Measurements from ENCODE around the gene GPR78.
"Not testable (repeated sequence)": the region's sequence is repeated elsewhere in the genome, so short reads cannot be mapped to it uniquely, and the experiment has no call there.

The GPR78 gene

GRCh38 chr4:8568068-8568668 lies 12.0 kb upstream of the GPR78 start:
- Mint-ChIP-seq H3K36me3 (no peaks in the 10 kb centered on the region), H3K9me3 (no peaks in the 10 kb centered on the region), H3K27ac (no peak overlapping the region), H3K4me3 (no peak overlapping the region), H3K4me1 (no peaks in the 10 kb centered on the region), H3K27me3 (no peaks in the 10 kb centered on the region)
- DNase-seq (ENCODE audit: low spot score in 2 of 2) (no peak), ATAC-seq (ENCODE audit: low read depth) (no peak)

DNA sequence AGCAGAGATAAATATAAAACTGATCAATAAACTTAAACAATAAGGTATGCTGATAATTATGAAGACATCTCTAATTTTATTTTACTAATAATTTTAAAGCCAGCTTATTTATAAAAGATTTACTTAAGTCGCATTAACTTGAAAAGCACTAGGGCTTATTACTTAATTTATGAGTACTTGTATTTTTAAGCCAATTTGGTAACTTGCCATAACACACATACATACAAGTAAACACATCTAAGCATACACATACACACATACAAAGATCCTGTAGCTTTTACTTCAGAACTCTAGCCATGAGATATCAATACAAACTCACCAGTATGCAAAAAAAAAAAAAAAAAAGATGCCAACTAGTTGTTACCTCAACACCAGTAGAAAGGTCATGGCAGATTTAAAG lies 10.0 kb upstream of the GPR78 start:
- H3K4me1 Mint-ChIP-seq, result no peaks in the 10 kb centered on the region
- no peak for ATAC-seq (ENCODE audit: low read depth)
- H3K4me3 Mint-ChIP-seq, result no peak overlapping the region
- H3K27me3 Mint-ChIP-seq, result no peaks in the 10 kb centered on the region
- H3K27ac Mint-ChIP-seq, result no peak overlapping the region
- H3K9me3 Mint-ChIP-seq, result no peaks in the 10 kb centered on the region
- DNase-seq (ENCODE audit: low spot score in 2 of 2), result no peak
- no peaks in the 10 kb centered on the region for H3K36me3 Mint-ChIP-seq

DNA sequence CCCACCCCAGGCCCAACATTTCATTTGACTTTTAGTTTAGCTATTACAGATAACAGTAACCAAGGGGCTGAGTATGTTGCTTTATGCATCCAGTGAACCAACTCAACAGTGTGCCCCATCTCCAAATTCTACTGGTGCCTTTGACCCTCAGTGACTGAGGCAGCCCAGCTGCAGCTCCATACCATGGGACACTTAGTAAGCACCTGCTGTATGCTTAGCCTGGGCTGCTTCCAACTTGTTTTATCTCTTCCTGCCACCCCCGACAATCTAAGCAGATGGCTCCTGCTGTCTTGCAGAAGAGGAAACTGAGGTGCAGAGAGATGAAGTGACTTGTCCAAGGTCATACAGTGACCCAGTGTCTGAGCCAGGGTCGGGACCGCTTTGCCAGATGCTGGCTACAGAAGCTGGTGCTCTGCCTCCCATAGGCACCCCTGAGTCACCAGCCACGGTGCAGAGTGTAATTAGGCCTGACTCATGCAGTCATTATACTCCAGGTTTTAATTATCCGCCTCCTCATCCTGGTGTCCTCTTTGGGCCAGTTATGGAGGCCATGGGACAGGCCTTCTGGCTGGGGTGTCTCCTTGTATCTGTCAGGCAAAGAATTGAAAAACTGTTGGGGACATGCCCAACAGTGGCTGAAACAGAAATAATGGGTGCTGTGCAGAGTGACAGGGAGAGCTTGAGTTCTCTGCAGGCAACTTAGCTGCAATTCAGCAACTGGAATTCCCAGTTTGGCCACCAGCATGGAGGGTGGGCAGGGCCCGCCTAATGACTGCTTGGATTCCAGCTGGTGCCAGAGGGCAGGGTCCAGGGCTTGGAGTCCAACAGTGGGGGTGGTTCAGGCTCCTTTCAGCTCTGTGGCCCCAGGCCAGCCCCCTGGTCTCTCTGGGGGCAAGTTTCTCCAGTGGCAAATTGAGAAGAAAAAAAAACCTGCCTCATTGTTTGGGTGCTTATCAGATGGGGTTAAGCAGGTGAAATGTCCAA lies 8.2 kb upstream of the GPR78 start:
- Mint-ChIP-seq H3K27ac (no peak overlapping the region), H3K9me3 (no peaks in the 10 kb centered on the region), H3K4me3 (no peak overlapping the region), H3K4me1 (no peaks in the 10 kb centered on the region), H3K36me3 (no peaks in the 10 kb centered on the region), H3K27me3 (peaks cover 3% of the 10 kb centered on the region)
- no peak for ATAC-seq (ENCODE audit: low read depth)
- no peak for DNase-seq (ENCODE audit: low spot score in 2 of 2)

DNA sequence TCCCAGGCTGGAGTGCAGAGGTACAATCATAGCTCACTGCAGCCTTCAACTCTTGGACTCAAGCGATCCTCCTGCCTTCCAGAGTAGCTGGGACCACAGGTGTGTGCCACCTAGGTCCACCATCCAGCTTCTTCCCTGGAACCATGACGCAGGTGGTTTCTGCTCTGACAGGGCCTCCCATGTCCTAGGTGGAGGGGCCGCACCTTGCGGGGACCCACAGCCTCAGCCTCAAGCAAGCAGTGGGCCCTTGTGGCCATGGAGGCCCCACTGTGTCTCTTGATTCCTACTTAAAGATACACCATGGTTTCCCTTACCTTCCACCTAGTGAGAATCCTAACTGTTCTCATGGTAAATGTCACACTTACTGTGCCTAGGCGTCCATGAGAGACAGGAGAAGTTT lies 6.9 kb upstream of the GPR78 start:
- H3K4me1 Mint-ChIP-seq, result no peaks in the 10 kb centered on the region
- no peaks in the 10 kb centered on the region for H3K36me3 Mint-ChIP-seq
- peaks cover 6% of the 10 kb centered on the region for H3K27me3 Mint-ChIP-seq
- ATAC-seq (ENCODE audit: low read depth) (no peak), DNase-seq (ENCODE audit: low spot score in 2 of 2) (no peak)
- H3K27ac Mint-ChIP-seq, result no peak overlapping the region
- no peaks in the 10 kb centered on the region for H3K9me3 Mint-ChIP-seq
- H3K4me3 Mint-ChIP-seq, result no peak overlapping the region

- Mint-ChIP-seq H3K4me3 (no peak overlapping the region), H3K9me3 (no peaks in the 10 kb centered on the region), H3K4me1 (no peaks in the 10 kb centered on the region), H3K27ac (no peak overlapping the region), H3K27me3 (peaks cover 6% of the 10 kb centered on the region), H3K36me3 (no peaks in the 10 kb centered on the region)
- DNase-seq (ENCODE audit: low spot score in 2 of 2) (no peak), ATAC-seq (ENCODE audit: low read depth) (no peak)
Measured at GRCh38 chr4:8574796-8575370, 5.3 kb upstream of the GPR78 start.

GRCh38 chr4:8575457-8575856 lies 4.7 kb upstream of the GPR78 start:
- Mint-ChIP-seq H3K27me3 (peaks cover 8% of the 10 kb centered on the region), H3K4me3 (no peak overlapping the region)
- ATAC-seq (ENCODE audit: low read depth), result no peak

GRCh38 chr4:8576591-8576990 lies 3.6 kb upstream of the GPR78 start:
- H3K27me3 Mint-ChIP-seq; H3K36me3 Mint-ChIP-seq; DNase-seq (ENCODE audit: low spot score in 2 of 2); ATAC-seq (ENCODE audit: low read depth); H3K4me3 Mint-ChIP-seq; H3K9me3 Mint-ChIP-seq; H3K27ac Mint-ChIP-seq; H3K4me1 Mint-ChIP-seq: not testable (repeated sequence)

More at GRCh38 chr4:8575457-8575856, 4.7 kb upstream of the GPR78 start:
- H3K36me3 Mint-ChIP-seq, result no peaks in the 10 kb centered on the region
- no peaks in the 10 kb centered on the region for H3K9me3 Mint-ChIP-seq
- no peaks in the 10 kb centered on the region for H3K4me1 Mint-ChIP-seq
- no peak overlapping the region for H3K27ac Mint-ChIP-seq
- DNase-seq (ENCODE audit: low spot score in 2 of 2), result no peak

DNA sequence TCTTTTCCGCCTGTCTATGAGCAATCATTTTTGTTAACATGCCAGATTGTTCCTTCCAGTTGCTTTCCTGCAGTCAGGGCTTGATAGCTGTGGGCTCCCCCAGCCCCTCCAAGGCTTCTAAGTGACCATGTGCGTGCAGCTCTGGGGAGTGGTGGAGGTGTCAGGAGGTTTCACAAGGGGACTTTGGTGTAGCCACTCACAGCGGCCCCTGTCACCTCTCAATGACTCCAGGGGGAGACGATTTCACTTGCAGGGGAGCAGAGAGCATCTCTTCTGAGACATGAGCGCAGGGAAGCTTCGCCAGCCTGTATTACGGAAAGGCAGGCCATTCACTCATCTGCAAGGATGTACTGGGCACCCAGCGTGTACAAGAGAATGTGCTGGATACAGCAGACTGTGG lies 3.1 kb upstream of the GPR78 start:
- Mint-ChIP-seq H3K36me3 (no peaks in the 10 kb centered on the region), H3K4me1 (no peaks in the 10 kb centered on the region), H3K9me3 (no peaks in the 10 kb centered on the region), H3K4me3 (no peak overlapping the region), H3K27ac (no peak overlapping the region), H3K27me3 (peaks cover 8% of the 10 kb centered on the region)
- ATAC-seq (ENCODE audit: low read depth), result no peak
- DNase-seq (ENCODE audit: low spot score in 2 of 2), result no peak

GRCh38 chr4:8577972-8578371 lies 2.2 kb upstream of the GPR78 start:
- Mint-ChIP-seq H3K27ac (no peak overlapping the region), H3K27me3 (peaks cover 8% of the 10 kb centered on the region), H3K4me1 (no peaks in the 10 kb centered on the region), H3K9me3 (no peaks in the 10 kb centered on the region), H3K36me3 (no peaks in the 10 kb centered on the region), H3K4me3 (no peak overlapping the region)
- no peak for ATAC-seq (ENCODE audit: low read depth)
- DNase-seq (ENCODE audit: low spot score in 2 of 2), result no peak

DNA sequence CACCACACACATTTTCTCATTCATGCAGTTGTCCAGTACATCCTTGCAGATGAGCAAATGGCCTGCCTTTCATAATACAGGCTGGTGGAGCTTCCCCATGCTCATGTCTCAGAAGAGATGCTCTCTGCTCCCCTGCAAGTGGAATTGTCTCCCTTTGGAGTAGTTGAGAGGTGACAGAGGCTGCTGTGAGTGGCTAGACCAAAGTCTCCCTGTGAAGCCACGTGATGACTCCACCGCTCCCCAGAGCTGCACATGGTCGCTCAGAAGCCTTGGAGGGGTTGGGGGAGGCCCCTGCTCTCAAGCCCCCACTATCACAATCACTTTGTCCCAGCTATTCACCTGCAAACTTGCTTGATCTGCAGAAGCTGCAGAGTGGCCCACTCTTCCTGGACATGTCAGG lies 1.5 kb upstream of the GPR78 start:
- Mint-ChIP-seq H3K9me3 (no peaks in the 10 kb centered on the region), H3K27me3 (peaks cover 8% of the 10 kb centered on the region), H3K4me3 (no peak overlapping the region), H3K27ac (no peak overlapping the region), H3K36me3 (no peaks in the 10 kb centered on the region), H3K4me1 (no peaks in the 10 kb centered on the region)
- no peak for DNase-seq (ENCODE audit: low spot score in 2 of 2)
- ATAC-seq (ENCODE audit: low read depth), result no peak

DNA sequence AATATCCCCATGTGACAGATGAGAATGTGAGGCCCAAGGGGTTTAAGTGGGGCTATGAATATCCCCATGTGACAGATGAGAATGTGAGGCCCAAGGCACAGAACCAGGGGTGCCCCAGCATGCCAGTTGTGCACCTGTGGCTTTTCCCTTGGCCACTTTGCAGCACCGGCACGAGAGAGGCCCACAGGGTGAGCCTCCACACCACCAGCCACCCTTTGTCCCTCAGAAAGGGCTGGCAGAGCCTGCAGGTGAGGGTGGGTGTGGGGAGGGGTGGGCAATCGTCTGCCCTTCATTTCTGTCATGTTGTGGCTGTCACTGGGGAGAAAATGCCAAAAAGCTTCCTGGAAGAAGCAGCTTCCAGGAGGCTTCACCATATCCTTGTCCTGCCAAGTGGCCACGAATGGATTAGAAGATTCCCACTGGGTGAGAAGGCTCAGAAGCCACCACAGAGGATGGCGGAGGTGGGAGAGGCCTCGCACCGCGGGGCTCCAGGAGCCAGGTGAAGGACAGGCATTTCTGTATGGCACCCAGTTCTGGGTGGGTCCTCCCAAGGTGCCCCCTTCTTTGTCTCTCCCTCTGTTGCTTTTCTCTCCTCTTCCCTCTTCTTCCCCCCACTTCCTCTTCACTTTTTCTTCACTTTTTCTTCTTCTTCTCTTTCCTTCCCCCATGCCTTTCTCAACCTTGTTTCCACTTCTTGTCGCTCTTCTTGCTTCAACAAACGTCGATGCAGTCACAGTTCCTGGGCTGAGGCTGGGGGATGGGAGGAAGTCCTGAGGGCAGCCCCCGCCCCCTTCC lies 469 bp upstream of the GPR78 start:
- no peak overlapping the region for H3K27ac Mint-ChIP-seq
- H3K27me3 Mint-ChIP-seq, result peaks cover 10% of the 10 kb centered on the region
- no peak overlapping the region for H3K4me3 Mint-ChIP-seq
- ATAC-seq (ENCODE audit: low read depth) (no peak), DNase-seq (ENCODE audit: low spot score in 2 of 2) (no peak)
- no peaks in the 10 kb centered on the region for H3K36me3 Mint-ChIP-seq
- no peaks in the 10 kb centered on the region for H3K4me1 Mint-ChIP-seq
- H3K9me3 Mint-ChIP-seq, result no peaks in the 10 kb centered on the region

- H3K27ac Mint-ChIP-seq, result no peak overlapping the region
- H3K4me1 Mint-ChIP-seq, result no peaks in the 10 kb centered on the region
- no peak overlapping the region for H3K4me3 Mint-ChIP-seq
- H3K36me3 Mint-ChIP-seq, result no peaks in the 10 kb centered on the region
- ATAC-seq (ENCODE audit: low read depth) (no peak), DNase-seq (ENCODE audit: low spot score in 2 of 2) (no peak)
- no peaks in the 10 kb centered on the region for H3K9me3 Mint-ChIP-seq
- H3K27me3 Mint-ChIP-seq, result peaks cover 10% of the 10 kb centered on the region
Measured at GRCh38 chr4:8581094-8581861, 1.1 kb downstream of the GPR78 start.

DNA sequence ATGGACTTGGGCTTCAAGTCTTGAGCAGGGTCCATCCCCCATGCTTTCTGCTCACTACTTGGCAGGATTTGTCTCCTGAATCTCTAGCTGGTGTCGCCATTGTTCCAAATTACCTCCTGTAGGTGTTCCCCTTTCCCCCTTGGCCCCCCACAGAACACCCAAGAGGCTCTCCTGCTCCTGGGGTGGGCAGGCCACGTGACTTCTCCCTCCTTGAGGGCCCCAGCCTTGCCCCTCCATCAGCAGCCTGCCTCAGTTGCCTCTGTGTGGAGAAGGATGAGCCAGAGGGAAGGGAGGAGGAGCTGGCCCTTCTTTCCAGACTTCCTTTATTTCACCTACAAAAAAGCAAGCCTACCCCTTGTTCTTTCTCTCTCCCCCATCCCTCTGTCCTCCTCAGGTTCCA lies 1.8 kb downstream of the GPR78 start:
- DNase-seq (ENCODE audit: low spot score in 2 of 2) (no peak), ATAC-seq (ENCODE audit: low read depth) (no peak)
- Mint-ChIP-seq H3K9me3 (no peaks in the 10 kb centered on the region), H3K27ac (no peak overlapping the region), H3K36me3 (no peaks in the 10 kb centered on the region), H3K4me1 (no peaks in the 10 kb centered on the region), H3K27me3 (peaks cover 12% of the 10 kb centered on the region), H3K4me3 (no peak overlapping the region)

Measured in memory B cell (primary cell).